ENCODE measurements around the gene INVS.
"Not testable (repeated sequence)": the region's sequence is repeated elsewhere in the genome, so short reads cannot be mapped to it uniquely, and the experiment has no call there.

The INVS gene

GRCh38 chr9:100098887-100099721, at the start of gene INVS, which contains the start of gene ERP44:
Gene INVS, plus strand, starts transcription at chr9:100099243. Its CDS starts 5,279 bp downstream, at chr9:100104522.
Gene ERP44, minus strand, starts transcription at chr9:100099000. Its CDS starts 160 bp downstream, at chr9:100098840.
- DNase-seq, result peak; percentile 90 to 100 (median 99)

GRCh38 chr9:100049551-100049950, 49.5 kb upstream of the INVS start:
- DNase-seq, result no peak

- no peak for DNase-seq
Observed at GRCh38 chr9:100052375-100052774, 46.7 kb upstream of the INVS start.

- DNase-seq, result no peak
Observed at GRCh38 chr9:100056561-100056960, 42.5 kb upstream of the INVS start.

- no peak for DNase-seq
Observed at GRCh38 chr9:100057624-100058023, 41.4 kb upstream of the INVS start.

GRCh38 chr9:100058699-100059579, 40.1 kb upstream of the INVS start:
- DNase-seq, result no peak

GRCh38 chr9:100062683-100063082, 36.4 kb upstream of the INVS start:
- not testable (repeated sequence) for DNase-seq

GRCh38 chr9:100063185-100063584, 35.9 kb upstream of the INVS start:
- no peak for DNase-seq

GRCh38 chr9:100064872-100065581, 34.0 kb upstream of the INVS start:
- DNase-seq, result no peak

GRCh38 chr9:100066539-100066938, 32.5 kb upstream of the INVS start:
- no peak for DNase-seq

- not testable (repeated sequence) for DNase-seq
Observed at GRCh38 chr9:100067990-100068389, 31.1 kb upstream of the INVS start.

GRCh38 chr9:100069068-100069467, 30.0 kb upstream of the INVS start:
- not testable (repeated sequence) for DNase-seq

- no peak for DNase-seq
Observed at GRCh38 chr9:100070104-100071041, 28.7 kb upstream of the INVS start.

GRCh38 chr9:100071271-100071670, 27.8 kb upstream of the INVS start:
- no peak for DNase-seq

GRCh38 chr9:100072805-100073204, 26.2 kb upstream of the INVS start:
- DNase-seq, result no peak

GRCh38 chr9:100074093-100074492, 24.9 kb upstream of the INVS start:
- DNase-seq, result peak in 7 of 58 donors; percentile 1 to 9 (median 4)

GRCh38 chr9:100074989-100075388, 24.1 kb upstream of the INVS start:
- DNase-seq, result no peak

- not testable (repeated sequence) for DNase-seq
Observed at GRCh38 chr9:100076256-100076655, 22.8 kb upstream of the INVS start.

GRCh38 chr9:100082782-100083181, 16.3 kb upstream of the INVS start:
- DNase-seq, result no peak

GRCh38 chr9:100083448-100084127, 15.5 kb upstream of the INVS start:
- no peak for DNase-seq

Data from anterior cingulate cortex (tissue), 58 donors.